SHP77 treated with DMSO at 0.1 percent for 48 hours (cell line): Measurements from ENCODE around the gene VPS13C.

Experiments
- DNase-seq: peaks from one replicate; lab custom pipeline; 2025; lab: John Stamatoyannopoulos, UW

The VPS13C gene

DNA sequence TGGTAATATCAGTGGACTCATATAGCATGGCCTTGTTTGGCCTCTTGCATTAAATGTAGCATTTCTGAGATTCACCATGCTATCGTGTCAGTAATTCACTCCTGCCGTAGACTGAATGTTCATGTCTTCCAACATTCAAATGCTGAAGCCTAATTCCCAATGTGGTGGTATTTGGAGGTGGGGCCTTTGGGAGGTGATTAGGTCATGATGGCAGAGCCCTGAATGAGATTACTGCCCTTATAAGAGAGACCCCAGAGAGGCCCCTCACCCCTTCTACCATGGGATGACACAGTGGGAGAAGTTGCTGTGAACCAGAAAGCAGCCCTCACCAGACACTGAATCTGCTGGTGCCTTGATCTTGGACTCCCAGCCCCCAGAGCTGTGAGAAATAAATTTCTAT, 241.4 kb downstream of the VPS13C start:
- DNase-seq, result no peak

DNA sequence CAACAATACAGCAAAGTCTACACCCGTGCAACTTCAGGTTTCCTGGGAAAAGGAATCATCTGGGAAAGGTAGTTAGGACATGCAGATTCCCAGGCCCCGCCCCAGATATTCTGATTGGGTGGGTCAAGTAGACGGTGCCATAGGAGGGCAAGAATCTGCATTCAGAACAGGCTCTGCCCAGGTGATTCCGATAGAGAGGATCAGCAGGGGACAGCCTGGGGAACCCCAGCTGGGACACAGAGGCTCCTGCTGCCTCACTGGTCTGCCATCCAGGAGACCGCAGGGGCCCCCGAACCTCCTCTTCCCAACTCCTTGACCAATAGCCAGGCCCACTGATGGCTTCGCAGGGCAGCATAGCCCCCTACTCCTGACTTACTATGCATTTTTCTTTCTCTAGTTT, 243.4 kb downstream of the VPS13C start:
- DNase-seq, result no peak

DNA sequence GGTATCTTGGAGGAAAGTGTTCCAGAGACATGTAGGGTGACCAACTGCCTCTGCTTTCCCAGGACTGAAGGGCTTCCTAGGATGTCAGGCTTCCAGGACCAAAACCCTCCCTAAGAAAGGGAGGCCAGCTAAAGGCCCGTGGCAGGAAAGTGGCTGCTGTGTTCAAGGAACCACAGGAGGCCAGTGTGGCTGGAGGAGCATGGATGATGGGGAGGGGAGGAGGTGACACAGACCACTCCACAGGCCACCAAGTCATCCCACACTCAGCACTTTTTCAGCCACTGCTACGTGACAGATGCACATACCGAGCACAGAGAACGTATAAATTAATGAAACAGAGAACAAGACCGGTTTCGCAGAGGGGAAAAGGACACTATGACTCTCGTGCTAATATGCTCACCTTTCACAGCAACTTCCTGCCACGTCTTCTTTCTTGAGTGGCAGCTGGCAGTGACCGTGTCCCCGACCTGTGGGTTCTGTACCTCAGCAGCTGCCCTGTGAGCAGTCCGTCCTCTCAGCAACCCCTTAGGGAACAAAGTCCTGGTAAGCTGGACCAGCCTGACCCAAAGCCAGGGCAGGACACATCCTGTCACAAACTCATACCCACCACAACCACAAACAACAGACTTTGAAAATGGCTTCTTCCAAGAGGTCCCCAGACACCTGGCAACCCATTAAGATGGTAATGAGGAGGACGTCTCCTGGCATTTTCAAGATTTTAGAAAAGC, 244.7 kb downstream of the VPS13C start:
- no peak for DNase-seq

DNA sequence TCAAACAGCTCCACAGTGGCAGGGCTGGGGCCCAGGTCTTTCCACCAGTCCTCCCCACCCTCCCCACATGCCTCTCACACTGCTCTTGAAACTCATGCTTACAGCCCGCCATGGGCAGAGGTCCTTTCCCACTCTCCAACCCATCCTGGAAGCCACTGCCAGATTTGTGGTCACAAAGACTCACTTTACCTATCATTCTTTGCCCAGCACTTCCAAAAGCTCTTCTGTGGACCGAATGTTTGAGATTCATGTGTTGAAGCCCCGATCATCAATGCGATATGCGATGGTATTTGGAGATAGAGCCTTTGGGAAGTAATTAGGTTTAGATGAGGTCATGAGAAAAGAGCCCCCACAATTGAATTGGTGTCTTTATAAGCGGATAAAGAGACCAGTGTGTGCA, 247.8 kb downstream of the VPS13C start:
- no peak for DNase-seq

DNA sequence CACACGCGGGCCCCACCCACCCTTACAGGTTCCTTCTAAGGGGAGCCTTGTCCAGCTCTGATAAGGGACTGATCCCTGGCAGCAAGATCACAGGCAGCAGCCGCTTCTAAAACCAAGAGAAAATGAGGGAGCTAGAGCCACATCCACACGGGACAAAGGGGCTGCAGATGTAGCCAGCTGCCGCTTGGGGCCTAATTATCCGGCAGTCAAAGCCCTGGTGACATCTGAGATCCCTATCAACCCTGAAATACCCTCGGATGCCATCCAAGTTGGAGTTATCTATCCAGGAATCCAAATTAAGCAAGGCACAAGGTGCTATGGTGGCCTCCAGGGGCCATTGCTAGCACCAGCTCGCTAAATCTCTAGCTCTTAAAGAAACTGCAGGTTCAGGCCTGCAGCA, 248.3 kb downstream of the VPS13C start:
- no peak for DNase-seq

DNA sequence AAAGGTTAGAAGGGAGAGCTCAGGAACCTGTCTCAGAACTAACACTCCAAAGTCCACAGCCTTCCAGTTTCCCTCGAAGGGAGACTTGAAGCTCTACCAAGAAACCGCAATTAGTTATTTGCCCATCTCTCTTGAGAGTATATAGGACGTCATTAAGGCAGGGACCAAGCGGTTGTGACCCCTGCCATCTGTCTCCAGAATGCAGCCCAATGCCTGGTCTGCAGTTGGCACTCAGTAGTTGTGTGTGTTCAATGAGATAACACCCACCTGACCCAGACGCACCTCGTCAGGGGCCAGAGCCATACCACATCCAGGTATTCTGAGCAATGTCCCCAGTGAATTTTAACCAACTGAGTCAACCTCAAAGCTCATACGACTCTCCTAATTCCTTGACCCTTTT, 251.0 kb downstream of the VPS13C start:
- DNase-seq, result no peak

DNA sequence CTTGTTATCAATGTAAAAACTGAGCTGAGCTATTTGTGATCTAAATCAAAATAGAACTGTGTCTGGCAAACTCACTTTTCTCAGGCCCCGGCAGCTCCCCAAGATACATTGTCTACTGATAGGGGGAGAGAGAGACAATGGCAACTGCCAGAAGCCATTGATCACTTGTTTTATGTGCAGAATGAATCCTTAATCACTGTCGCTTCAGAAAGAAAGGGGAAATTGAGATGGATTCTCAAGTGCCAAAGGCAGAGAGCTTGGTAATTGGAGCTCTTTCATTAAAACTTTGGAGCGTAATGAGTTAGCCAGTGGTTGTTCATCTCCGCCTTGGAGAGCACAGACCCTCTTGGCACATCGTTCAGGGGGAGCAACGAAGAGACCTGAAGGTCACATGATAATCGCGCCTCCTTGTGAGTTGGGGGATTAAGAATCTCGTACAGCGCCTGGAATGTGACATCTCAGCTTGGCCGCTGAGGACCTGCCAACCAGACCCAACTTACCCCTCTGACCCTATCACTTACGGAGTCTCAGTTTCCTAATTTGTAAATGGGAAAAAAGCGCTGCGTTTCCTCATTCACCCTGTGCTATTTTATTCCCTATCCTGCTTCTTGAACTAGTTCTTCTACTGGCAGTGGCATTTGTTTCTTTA, 252.8 kb downstream of the VPS13C start:
- no peak for DNase-seq
